KMS-11 (cell line): ENCODE data around the gene DNAH6.

Experiments
- H2AFZ ChIP-seq: fragments of 200-600 bp; sonication (generic); 2 replicates; pipeline ENCODE4 v1.6.1; 2016; ENCODE audit warnings: antibody characterized with exemption, mixed run types, low read depth
- H3K27ac ChIP-seq: fragments of 200-600 bp; sonication (generic); 2 replicates; pipeline ENCODE4 v1.6.1; 2016; ENCODE audit warnings: mild to moderate bottlenecking, mixed run types
- H3K27me3 ChIP-seq: fragments of 200-600 bp; sonication (generic); 2 replicates; pipeline ENCODE4 v1.6.1; 2017; ENCODE audit warnings: mild to moderate bottlenecking, low read depth, mixed run types, moderate library complexity; ENCODE audit not compliant: insufficient read depth
- H3K36me3 ChIP-seq: fragments of 200-600 bp; sonication (generic); 2 replicates; pipeline ENCODE4 v1.6.1; 2017; ENCODE audit warnings: mild to moderate bottlenecking, mixed run types; ENCODE audit not compliant: insufficient read depth
- H3K4me1 ChIP-seq: fragments of 200-600 bp; sonication (generic); 2 replicates; pipeline ENCODE4 v1.6.1; 2016; ENCODE audit warnings: mild to moderate bottlenecking, low read depth, mixed run types; ENCODE audit not compliant: poor library complexity, severe bottlenecking
- H3K4me2 ChIP-seq: fragments of 200-600 bp; sonication (generic); 2 replicates; pipeline ENCODE4 v1.7.0; 2016; ENCODE audit warnings: mild to moderate bottlenecking, mixed run types
- H3K4me3 ChIP-seq: fragments of 200-600 bp; sonication (generic); IDR thresholded peaks from 2 replicates; pipeline ENCODE4 v1.6.1; 2017; ENCODE audit warnings: low read depth, low read length, mixed read lengths; ENCODE audit not compliant: insufficient read depth
- H3K79me2 ChIP-seq: fragments of 200-600 bp; sonication (generic); 2 replicates; pipeline ENCODE4 v1.6.1; 2016; ENCODE audit warnings: low read depth, mixed run types; ENCODE audit not compliant: insufficient read depth
- H3K9ac ChIP-seq: fragments of 200-600 bp; sonication (generic); 2 replicates; pipeline ENCODE4 v1.6.1; 2016; ENCODE audit warnings: mild to moderate bottlenecking, mixed run types
- H4K20me1 ChIP-seq: fragments of 200-600 bp; sonication (generic); 2 replicates; pipeline ENCODE4 v1.6.1; 2016; ENCODE audit warnings: mild to moderate bottlenecking, mixed run types; ENCODE audit not compliant: insufficient read depth
- CTCF ChIP-seq: fragments of 200-600 bp; sonication (generic); conservative IDR thresholded peaks from 2 replicates; pipeline ENCODE4 v1.6.1; 2017; ENCODE audit warnings: low read depth, mild to moderate bottlenecking, antibody characterized with exemption, low read length, moderate library complexity, mixed read lengths

Gene DNAH6

GRCh38 chr2:84729224-84729623 lies 212.9 kb downstream of the DNAH6 start:
- no peak overlapping the region for H3K4me3 ChIP-seq
- H3K27me3 ChIP-seq = no peaks in the 10 kb centered on the region
- H3K4me1 ChIP-seq = no peaks in the 10 kb centered on the region
- no peak for TF ChIP-seq CTCF
- H3K79me2 ChIP-seq = no peaks in the 10 kb centered on the region
- no peak overlapping the region for H3K4me2 ChIP-seq
- no peaks in the 10 kb centered on the region for H4K20me1 ChIP-seq
- no peak overlapping the region for H3K9ac ChIP-seq
- H3K27ac ChIP-seq = no peak overlapping the region
- no peak overlapping the region for H2AFZ ChIP-seq
- no peaks in the 10 kb centered on the region for H3K36me3 ChIP-seq

GRCh38 chr2:84731185-84731584 lies 214.9 kb downstream of the DNAH6 start:
- Histone ChIP-seq H3K4me1 (no peaks in the 10 kb centered on the region), H4K20me1 (no peaks in the 10 kb centered on the region), H3K79me2 (no peaks in the 10 kb centered on the region), H2AFZ (no peak overlapping the region), H3K4me3 (no peak overlapping the region), H3K4me2 (no peak overlapping the region), H3K36me3 (no peaks in the 10 kb centered on the region), H3K27ac (no peak overlapping the region), H3K9ac (no peak overlapping the region), H3K27me3 (no peaks in the 10 kb centered on the region)
- no peak for TF ChIP-seq CTCF

- no peaks in the 10 kb centered on the region for H3K79me2 ChIP-seq
- no peak overlapping the region for H2AFZ ChIP-seq
- no peaks in the 10 kb centered on the region for H3K36me3 ChIP-seq
- H3K4me3 ChIP-seq = no peak overlapping the region
- no peak overlapping the region for H3K9ac ChIP-seq
- H3K27ac ChIP-seq = no peak overlapping the region
- no peak for TF ChIP-seq CTCF
- H3K27me3 ChIP-seq = no peaks in the 10 kb centered on the region
- H4K20me1 ChIP-seq = no peaks in the 10 kb centered on the region
- H3K4me2 ChIP-seq = no peak overlapping the region
- no peaks in the 10 kb centered on the region for H3K4me1 ChIP-seq
These were observed 216.8 kb downstream of the DNAH6 start for GRCh38 chr2:84732897-84733778.

DNA sequence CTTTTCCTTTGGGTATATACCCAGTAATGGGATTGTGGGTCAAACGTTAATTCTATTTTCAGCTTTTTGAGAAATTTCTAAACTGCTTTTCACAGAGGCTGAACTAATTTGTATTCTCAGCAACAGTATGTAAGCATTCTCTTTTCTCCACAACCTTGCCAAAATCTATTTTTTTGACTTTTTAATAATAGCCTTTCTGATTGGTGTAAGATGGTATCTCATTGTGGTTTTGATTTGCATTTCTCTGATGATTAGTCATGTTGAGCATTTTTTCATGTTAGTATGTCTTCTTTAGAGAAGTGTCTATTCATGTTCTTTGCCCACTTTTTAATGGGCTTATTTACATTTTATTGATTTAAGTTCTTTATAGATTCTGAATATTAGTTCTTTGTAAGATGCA lies 219.1 kb downstream of the DNAH6 start:
- Histone ChIP-seq H4K20me1 (no peaks in the 10 kb centered on the region), H3K27me3 (no peaks in the 10 kb centered on the region), H3K36me3 (no peaks in the 10 kb centered on the region), H3K9ac (no peak overlapping the region), H3K79me2 (no peaks in the 10 kb centered on the region), H3K4me3 (no peak overlapping the region), H2AFZ (no peak overlapping the region), H3K4me1 (no peaks in the 10 kb centered on the region), H3K4me2 (no peak overlapping the region), H3K27ac (no peak overlapping the region)
- TF ChIP-seq CTCF = no peak
